ENCODE data around the gene SDR39U1.
A peak's percentile ranks its signal among the peaks of the same experiment; 100 is the strongest.

SDR39U1 gene

DNA sequence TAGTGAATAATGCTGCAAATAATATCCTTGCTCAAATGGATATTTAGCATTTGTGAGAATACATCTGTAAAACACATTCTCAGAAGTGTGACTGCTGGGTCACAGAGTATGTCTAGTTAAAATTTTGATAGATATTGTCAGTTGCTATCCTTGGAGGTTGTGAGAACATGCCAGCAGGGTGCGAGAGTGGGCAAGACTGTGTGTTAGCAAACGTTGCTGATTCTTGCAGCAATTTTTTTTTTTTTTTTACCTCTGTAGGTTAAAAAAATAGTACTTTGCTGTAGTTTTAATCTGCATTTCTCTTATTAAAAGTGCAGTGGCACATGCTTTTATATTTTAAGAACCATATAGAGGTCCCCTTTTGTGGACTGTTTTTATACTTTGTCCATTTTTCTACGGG lies 48.3 kb downstream of the SDR39U1 start (continued):
- TF ChIP-seq, protein P1, sequence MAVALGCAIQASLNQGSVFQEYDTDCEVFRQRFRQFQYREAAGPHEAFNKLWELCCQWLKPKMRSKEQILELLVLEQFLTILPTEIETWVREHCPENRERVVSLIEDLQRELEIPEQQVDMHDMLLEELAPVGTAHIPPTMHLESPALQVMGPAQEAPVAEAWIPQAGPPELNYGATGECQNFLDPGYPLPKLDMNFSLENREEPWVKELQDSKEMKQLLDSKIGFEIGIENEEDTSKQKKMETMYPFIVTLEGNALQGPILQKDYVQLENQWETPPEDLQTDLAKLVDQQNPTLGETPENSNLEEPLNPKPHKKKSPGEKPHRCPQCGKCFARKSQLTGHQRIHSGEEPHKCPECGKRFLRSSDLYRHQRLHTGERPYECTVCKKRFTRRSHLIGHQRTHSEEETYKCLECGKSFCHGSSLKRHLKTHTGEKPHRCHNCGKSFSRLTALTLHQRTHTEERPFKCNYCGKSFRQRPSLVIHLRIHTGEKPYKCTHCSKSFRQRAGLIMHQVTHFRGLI (tag by site-specific recombination; IDR thresholded peaks at IDR 0.05), result no peak
- TF ChIP-seq, protein P2, sequence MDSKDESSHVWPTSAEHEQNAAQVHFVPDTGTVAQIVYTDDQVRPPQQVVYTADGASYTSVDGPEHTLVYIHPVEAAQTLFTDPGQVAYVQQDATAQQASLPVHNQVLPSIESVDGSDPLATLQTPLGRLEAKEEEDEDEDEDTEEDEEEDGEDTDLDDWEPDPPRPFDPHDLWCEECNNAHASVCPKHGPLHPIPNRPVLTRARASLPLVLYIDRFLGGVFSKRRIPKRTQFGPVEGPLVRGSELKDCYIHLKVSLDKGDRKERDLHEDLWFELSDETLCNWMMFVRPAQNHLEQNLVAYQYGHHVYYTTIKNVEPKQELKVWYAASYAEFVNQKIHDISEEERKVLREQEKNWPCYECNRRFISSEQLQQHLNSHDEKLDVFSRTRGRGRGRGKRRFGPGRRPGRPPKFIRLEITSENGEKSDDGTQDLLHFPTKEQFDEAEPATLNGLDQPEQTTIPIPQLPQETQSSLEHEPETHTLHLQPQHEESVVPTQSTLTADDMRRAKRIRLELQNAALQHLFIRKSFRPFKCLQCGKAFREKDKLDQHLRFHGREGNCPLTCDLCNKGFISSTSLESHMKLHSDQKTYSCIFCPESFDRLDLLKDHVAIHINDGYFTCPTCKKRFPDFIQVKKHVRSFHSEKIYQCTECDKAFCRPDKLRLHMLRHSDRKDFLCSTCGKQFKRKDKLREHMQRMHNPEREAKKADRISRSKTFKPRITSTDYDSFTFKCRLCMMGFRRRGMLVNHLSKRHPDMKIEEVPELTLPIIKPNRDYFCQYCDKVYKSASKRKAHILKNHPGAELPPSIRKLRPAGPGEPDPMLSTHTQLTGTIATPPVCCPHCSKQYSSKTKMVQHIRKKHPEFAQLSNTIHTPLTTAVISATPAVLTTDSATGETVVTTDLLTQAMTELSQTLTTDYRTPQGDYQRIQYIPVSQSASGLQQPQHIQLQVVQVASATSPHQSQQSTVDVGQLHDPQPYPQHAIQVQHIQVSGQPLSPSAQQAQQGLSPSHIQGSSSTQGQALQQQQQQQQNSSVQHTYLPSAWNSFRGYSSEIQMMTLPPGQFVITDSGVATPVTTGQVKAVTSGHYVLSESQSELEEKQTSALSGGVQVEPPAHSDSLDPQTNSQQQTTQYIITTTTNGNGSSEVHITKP (tag by site-specific recombination; IDR thresholded peaks at IDR 0.05), result no peak
- TF ChIP-seq ZNF768 (tag by site-specific recombination; IDR thresholded peaks at IDR 0.05), result no peak

DNA sequence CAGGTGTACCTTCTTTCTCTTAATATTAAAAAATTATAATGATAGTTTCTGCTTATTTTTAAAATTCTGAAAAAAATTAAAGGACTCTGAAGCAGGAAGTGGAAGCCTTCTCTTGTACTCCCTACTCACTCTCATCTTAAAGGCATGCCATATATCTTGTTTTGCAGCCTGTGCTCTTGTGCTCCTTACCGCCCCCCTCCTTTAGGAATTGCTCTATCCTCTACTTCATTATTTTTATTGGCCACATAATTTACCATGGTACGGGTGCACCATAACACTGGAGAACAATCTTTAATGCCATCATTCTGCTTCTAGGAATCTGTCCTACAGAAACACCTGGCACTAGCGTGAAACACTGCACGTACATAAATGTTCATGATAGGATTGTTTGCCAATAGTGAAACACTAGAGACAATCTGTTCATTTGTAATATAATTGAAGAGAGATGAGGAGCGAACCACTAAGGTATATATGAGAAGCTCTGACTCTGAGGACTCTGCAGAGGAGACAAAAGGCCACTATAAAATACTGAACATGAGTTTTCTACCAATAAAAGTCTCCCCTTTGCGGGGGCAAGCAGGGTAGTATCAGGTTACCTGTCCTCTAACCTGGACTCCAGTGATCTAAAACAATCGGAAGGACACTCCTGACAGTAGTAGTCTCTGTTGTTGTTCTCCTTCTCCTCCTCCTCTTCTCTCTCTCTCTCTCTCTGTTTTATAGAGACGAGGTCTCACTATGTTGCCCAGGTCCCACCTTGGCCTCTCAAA lies 50.1 kb downstream of the SDR39U1 start:
- H3K4me3 ChIP-seq (ENCODE audit: low read depth, low read length), result no peak overlapping the region
- no peaks in the 10 kb centered on the region for H3K9me3 ChIP-seq (ENCODE audit: control insufficient read depth, insufficient read depth, low read depth, low read length)
- ChIA-PET CTCF (interaction anchor here (0.7 to 1.2 kb wide), 5 partner anchors 12 to 579 kb away, joined by 3 to 4 read pairs (median 3); no protein-coding TSS in a partner anchor), POLR2A (interaction anchor here (1.1 to 1.3 kb wide), 2 partner anchors 14 to 26 kb away, joined by 4 read pairs; no protein-coding TSS in a partner anchor)
- H3K4me1 ChIP-seq (ENCODE audit: control insufficient read depth, insufficient read depth, low read length), result peaks cover 18% of the 10 kb centered on the region
- H3K27ac ChIP-seq (ENCODE audit: extremely low read depth, low read depth, low read length), result peak overlapping the region; percentile 55
- H3K36me3 ChIP-seq (ENCODE audit: control insufficient read depth in 2 of 2, insufficient read depth in 1 of 2, low read length in 2 of 2), result no peaks in the 10 kb centered on the region
- TF ChIP-seq GLIS1 (tag by site-specific recombination; IDR thresholded peaks at IDR 0.05) (peak; percentile 35; the same call in 1 of the 2 replicates), ZNF121 (tag by site-specific recombination; IDR thresholded peaks at IDR 0.05) (0 out of 2 replicates have a peak, but pooled peaks have one; percentile 29), MZF1 (tag by site-specific recombination; IDR thresholded peaks at IDR 0.05; ENCODE audit: borderline replicate concordance) (peak; percentile 11; the same call in 1 of the 2 replicates), ZNF624 (tag by site-specific recombination; IDR thresholded peaks at IDR 0.05) (no peak), ZNF610 (tag by site-specific recombination; IDR thresholded peaks at IDR 0.05; ENCODE audit: borderline replicate concordance) (no peak), ZNF341 (tag by site-specific recombination; IDR thresholded peaks at IDR 0.05; ENCODE audit: low read depth) (peak; percentile 43; the same call in 1 of the 2 replicates), ZNF184 (tag by site-specific recombination; IDR thresholded peaks at IDR 0.05) (0 out of 2 replicates have a peak, but pooled peaks have one; percentile 5), ZNF561 (tag by site-specific recombination; IDR thresholded peaks at IDR 0.05; ENCODE audit: borderline replicate concordance) (0 out of 2 replicates have a peak, but pooled peaks have one; percentile 11), OSR2 (tag by site-specific recombination; IDR thresholded peaks at IDR 0.05) (peak; percentile 71), SP7 (tag by site-specific recombination; IDR thresholded peaks at IDR 0.05) (0 out of 2 replicates have a peak, but pooled peaks have one; percentile 31), YY1 (tag by site-specific recombination; IDR thresholded peaks at IDR 0.05) (no peak), ZNF146 (tag by site-specific recombination; IDR thresholded peaks at IDR 0.05) (peak; percentile 76), KLF1 (tag by site-specific recombination; IDR thresholded peaks at IDR 0.05) (no peak), MYNN (tag by site-specific recombination; IDR thresholded peaks at IDR 0.05; ENCODE audit: borderline replicate concordance) (peak; percentile 50; the same call in 1 of the 2 replicates), ZNF585B (tag by site-specific recombination; IDR thresholded peaks at IDR 0.05) (no peak), KLF8 (tag by site-specific recombination; IDR thresholded peaks at IDR 0.05) (no peak)
- TF ChIP-seq, protein P3, sequence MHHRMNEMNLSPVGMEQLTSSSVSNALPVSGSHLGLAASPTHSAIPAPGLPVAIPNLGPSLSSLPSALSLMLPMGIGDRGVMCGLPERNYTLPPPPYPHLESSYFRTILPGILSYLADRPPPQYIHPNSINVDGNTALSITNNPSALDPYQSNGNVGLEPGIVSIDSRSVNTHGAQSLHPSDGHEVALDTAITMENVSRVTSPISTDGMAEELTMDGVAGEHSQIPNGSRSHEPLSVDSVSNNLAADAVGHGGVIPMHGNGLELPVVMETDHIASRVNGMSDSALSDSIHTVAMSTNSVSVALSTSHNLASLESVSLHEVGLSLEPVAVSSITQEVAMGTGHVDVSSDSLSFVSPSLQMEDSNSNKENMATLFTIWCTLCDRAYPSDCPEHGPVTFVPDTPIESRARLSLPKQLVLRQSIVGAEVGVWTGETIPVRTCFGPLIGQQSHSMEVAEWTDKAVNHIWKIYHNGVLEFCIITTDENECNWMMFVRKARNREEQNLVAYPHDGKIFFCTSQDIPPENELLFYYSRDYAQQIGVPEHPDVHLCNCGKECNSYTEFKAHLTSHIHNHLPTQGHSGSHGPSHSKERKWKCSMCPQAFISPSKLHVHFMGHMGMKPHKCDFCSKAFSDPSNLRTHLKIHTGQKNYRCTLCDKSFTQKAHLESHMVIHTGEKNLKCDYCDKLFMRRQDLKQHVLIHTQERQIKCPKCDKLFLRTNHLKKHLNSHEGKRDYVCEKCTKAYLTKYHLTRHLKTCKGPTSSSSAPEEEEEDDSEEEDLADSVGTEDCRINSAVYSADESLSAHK (tag by site-specific recombination; IDR thresholded peaks at IDR 0.05), result no peak
- TF ChIP-seq, protein P4, sequence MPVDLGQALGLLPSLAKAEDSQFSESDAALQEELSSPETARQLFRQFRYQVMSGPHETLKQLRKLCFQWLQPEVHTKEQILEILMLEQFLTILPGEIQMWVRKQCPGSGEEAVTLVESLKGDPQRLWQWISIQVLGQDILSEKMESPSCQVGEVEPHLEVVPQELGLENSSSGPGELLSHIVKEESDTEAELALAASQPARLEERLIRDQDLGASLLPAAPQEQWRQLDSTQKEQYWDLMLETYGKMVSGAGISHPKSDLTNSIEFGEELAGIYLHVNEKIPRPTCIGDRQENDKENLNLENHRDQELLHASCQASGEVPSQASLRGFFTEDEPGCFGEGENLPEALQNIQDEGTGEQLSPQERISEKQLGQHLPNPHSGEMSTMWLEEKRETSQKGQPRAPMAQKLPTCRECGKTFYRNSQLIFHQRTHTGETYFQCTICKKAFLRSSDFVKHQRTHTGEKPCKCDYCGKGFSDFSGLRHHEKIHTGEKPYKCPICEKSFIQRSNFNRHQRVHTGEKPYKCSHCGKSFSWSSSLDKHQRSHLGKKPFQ (tag by site-specific recombination; IDR thresholded peaks at IDR 0.05), result 0 out of 2 replicates have a peak, but pooled peaks have one; percentile 12
- TF ChIP-seq, protein P5, sequence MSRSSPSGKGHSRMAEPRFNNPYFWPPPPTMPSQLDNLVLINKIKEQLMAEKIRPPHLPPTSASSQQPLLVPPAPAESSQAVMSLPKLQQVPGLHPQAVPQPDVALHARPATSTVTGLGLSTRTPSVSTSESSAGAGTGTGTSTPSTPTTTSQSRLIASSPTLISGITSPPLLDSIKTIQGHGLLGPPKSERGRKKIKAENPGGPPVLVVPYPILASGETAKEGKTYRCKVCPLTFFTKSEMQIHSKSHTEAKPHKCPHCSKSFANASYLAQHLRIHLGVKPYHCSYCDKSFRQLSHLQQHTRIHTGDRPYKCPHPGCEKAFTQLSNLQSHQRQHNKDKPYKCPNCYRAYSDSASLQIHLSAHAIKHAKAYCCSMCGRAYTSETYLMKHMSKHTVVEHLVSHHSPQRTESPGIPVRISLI (tag by site-specific recombination; IDR thresholded peaks at IDR 0.05), result no peak
- TF ChIP-seq, protein P6, sequence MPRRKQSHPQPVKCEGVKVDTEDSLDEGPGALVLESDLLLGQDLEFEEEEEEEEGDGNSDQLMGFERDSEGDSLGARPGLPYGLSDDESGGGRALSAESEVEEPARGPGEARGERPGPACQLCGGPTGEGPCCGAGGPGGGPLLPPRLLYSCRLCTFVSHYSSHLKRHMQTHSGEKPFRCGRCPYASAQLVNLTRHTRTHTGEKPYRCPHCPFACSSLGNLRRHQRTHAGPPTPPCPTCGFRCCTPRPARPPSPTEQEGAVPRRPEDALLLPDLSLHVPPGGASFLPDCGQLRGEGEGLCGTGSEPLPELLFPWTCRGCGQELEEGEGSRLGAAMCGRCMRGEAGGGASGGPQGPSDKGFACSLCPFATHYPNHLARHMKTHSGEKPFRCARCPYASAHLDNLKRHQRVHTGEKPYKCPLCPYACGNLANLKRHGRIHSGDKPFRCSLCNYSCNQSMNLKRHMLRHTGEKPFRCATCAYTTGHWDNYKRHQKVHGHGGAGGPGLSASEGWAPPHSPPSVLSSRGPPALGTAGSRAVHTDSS (tag by site-specific recombination; IDR thresholded peaks at IDR 0.05), result peak; percentile 49
